Measurements from ENCODE around the gene HIPK2. TPM values are rescaled to one million over a fixed set of nuclear protein-coding genes. Genes with fewer than 3 reads are reported as not detected.

HIPK2 gene
- total and polyA plus RNA-seq, 7 donors: 18.1 to 166 (median 78.5) TPM

DNA sequence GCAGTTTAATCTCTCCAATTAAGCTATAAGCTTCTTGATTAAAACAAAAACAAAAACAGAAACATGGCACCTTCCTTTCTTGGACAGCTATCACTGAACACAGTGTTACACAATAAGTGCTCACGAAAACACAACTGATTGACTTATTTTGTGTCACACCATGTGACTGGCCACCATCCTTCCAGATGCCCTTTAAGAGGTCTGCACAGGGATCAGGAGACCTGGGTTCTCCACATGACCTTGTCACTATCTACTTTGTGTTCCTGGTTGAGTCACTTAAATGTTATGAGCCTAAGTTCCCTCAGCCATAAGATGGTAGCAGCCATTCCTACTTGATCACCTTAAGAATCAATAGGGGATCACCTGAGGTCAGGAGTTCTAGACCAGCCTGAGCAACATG lies 120.1 kb downstream of the HIPK2 start:
- intact Hi-C loops (cut with DNase I): loop anchor here in 1 of 2 donors (5.0 kb wide), 1 partner anchor 35 kb away; no protein-coding TSS in a partner anchor
- TF ChIP-seq CTCF (IDR thresholded peaks at IDR 0.05): no peak
- peaks cover 48% of the 10 kb centered on the region for H3K4me1 ChIP-seq
- H3K36me3 ChIP-seq (ENCODE audit: insufficient read depth in 1 of 2, low read depth in 1 of 2): peaks cover 0 to 6% of the 10 kb centered on the region in 2 donors
- ATAC-seq: no peak
- no peak for DNase-seq
- H3K4me3 ChIP-seq: no peak overlapping the region
- no peaks in the 10 kb centered on the region for H3K9me3 ChIP-seq
- H3K27me3 ChIP-seq (ENCODE audit: insufficient read depth in 3 of 3, low read length in 2 of 3): no peaks in the 10 kb centered on the region
- H3K27ac ChIP-seq: no peak overlapping the region
- 76 to 88% (median 79%) methylated on average over 1 of the region's 1 CpG for WGBS, 3 donors

DNA sequence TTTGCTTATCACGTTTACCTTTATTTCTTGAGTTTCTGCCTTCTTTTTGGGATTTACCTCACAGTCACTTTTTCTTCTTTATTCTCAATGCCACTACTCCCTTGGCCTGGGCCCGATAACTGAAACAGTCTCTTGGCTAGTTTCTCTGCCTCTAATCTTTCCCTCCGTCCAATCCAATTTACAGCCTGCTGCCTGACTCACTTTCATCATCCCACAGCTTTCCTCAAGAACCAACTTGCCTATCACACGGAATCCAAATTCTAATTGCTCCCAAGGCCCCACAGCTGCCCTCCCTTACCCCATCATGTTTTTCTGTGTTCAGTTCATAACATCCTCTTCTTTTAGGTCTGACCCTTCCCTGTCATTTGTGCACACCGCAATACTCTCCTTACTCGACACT lies 121.4 kb downstream of the HIPK2 start:
- WGBS, 3 donors: 79 to 90% (median 82%) methylated on average over 6 of the region's 6 CpGs
- Histone ChIP-seq H3K4me1 (peaks cover 48% of the 10 kb centered on the region), H3K9me3 (no peaks in the 10 kb centered on the region), H3K36me3 (ENCODE audit: insufficient read depth in 1 of 2, low read depth in 1 of 2) (peaks cover 0 to 6% of the 10 kb centered on the region in 2 donors), H3K27ac (no peak overlapping the region), H3K27me3 (ENCODE audit: insufficient read depth in 3 of 3, low read length in 2 of 3) (no peaks in the 10 kb centered on the region), H3K4me3 (no peak overlapping the region)
- intact Hi-C loops (cut with DNase I): loop anchor here in 1 of 2 donors (5.0 kb wide), 1 partner anchor 36 kb away; no protein-coding TSS in a partner anchor
- DNase-seq: no peak
- no peak for TF ChIP-seq CTCF (IDR thresholded peaks at IDR 0.05)
- ATAC-seq: no peak

DNA sequence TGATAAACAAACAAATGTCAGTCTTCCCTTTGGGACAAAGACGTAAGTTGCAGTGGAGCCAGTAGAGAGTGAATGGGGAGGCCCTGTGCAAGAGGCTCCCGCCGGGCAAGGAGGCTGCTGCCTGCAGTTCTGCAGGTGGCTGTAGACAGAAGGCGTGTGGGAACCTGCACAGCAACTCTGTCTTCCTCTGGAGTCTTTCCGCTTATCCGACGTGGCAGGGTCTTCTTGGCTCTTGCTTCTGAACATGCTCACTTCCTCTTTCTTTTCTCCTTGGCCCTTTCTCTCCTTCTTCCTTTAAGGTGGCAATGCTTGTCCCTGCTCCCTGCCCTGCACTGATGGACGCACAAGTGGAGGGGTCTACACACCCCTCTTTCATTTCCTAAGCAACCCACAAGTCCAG lies 122.5 kb downstream of the HIPK2 start:
- WGBS, 3 donors: 74 to 83% (median 82%) methylated on average over 8 of the region's 8 CpGs
- Histone ChIP-seq H3K27me3 (ENCODE audit: insufficient read depth in 3 of 3, low read length in 2 of 3) (no peaks in the 10 kb centered on the region), H3K36me3 (ENCODE audit: insufficient read depth in 1 of 2, low read depth in 1 of 2) (peaks cover 0 to 6% of the 10 kb centered on the region in 2 donors), H3K27ac (no peak overlapping the region), H3K4me3 (no peak overlapping the region), H3K9me3 (no peaks in the 10 kb centered on the region), H3K4me1 (peaks cover 47% of the 10 kb centered on the region)
- DNase-seq (no peak), ATAC-seq (no peak)
- intact Hi-C loops (cut with DNase I): loop anchor here in 1 of 2 donors (5.0 kb wide), 1 partner anchor 37 kb away; no protein-coding TSS in a partner anchor
- TF ChIP-seq CTCF (IDR thresholded peaks at IDR 0.05): no peak

GRCh38 chr7:139654276-139655181 lies 123.3 kb downstream of the HIPK2 start:
- intact Hi-C loops (cut with DNase I): loop anchor here in 1 of 2 donors (5.0 kb wide), 1 partner anchor 38 kb away; no protein-coding TSS in a partner anchor
- peaks cover 47% of the 10 kb centered on the region for H3K4me1 ChIP-seq
- H3K27ac ChIP-seq: peak overlapping the region; percentile 30
- ATAC-seq (no peak), DNase-seq (no peak)
- H3K4me3 ChIP-seq: no peak overlapping the region
- H3K27me3 ChIP-seq (ENCODE audit: insufficient read depth in 3 of 3, low read length in 2 of 3): no peaks in the 10 kb centered on the region
- H3K9me3 ChIP-seq: no peaks in the 10 kb centered on the region
- peaks cover 0 to 6% of the 10 kb centered on the region in 2 donors for H3K36me3 ChIP-seq (ENCODE audit: insufficient read depth in 1 of 2, low read depth in 1 of 2)
- TF ChIP-seq CTCF (IDR thresholded peaks at IDR 0.05): no peak
- WGBS, 3 donors: 81 to 87% (median 85%) methylated on average over 14 of the region's 14 CpGs

Data from psoas muscle (tissue), 8 donors.